HG03108 (cell line): ENCODE data around the gene WFIKKN1.

Experiments used
- ATAC-seq: cut with Tn5 transposase; IDR thresholded peaks from one replicate; pipeline ENCODE4 v1.9.1; 2021; ENCODE audit warnings: moderate library complexity; ENCODE audit not compliant: unreplicated experiment

Gene WFIKKN1

GRCh38 chr16:636206-637080 is 5.7 kb downstream of the WFIKKN1 start, which contains the start of gene METTL26:
Gene METTL26 (minus strand): TSS chr16:636305. CDS start chr16:636290, 15 bp downstream.
- peak; percentile 71 for ATAC-seq

DNA sequence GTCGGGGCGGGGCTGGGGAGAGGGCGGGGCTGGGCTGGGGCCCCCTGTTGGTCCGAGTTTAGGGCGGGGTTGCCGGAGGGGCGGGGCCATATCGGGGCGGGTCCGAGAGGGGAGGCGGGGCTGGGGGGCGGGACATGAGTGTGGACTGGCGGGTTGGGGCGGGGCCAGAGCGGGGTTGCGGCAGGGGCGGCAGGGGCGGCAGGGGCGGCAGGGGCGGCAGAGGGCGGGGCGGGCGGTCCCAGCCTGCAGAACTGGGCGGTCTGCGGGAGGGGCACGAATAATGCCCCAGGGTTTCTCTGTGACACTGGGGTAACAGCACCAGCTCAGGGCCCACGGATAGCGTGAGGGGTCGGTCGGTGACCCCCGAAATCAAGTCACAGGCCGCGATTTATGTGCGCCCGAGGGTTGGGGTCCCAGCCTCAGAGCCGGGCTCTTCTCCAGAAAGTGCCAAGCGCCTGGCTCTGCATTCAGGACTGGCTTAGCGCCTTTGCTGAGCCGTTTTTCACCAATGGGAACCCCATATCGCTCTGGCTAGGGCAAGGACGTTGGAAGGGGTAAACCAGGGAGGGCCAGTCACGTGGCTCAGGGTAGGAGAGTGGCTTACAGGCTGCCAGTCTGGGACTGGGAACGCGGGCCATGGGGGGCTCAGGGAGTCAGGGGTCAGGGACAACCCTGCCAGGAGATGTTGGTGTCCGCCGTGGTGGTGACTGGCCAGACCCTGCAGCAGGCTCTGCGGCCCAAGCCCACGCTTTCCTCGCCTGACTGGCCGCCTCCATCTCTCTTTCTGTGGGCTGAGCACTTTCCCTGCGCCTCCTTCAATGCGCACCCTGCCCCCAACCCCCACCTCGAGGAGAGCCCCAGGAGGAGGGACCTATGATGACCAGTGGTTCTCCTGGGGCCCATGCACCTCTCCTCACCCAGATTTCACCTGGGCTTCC is 6.6 kb downstream of the WFIKKN1 start:
- no peak for ATAC-seq

DNA sequence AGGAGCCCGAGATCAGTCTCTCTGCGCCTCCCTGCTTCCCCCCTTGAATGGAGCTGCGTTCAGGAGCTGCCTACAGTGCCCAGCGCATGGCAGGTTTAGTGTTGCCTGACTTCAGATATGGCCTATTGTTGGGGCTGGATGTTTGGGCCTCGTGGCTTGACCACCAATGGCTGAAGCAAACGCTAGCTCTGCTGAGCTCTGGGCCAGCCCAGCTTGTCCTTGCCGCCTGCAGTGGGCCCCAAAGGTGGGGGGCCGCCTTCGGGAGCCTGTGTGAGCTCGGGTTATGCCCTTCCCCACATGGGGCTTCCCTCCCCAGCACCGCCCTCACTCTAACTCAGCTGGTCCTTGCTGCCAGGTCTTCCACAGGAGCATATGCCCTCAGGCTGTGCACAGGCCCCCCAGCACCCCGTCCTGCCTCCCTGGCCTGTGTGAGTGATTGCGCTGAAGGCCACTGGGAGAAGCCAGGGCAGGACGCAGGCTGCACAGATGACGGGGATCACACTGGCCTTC is 7.3 kb downstream of the WFIKKN1 start:
- ATAC-seq, result no peak

- no peak for ATAC-seq
These were observed 8.1 kb downstream of the WFIKKN1 start for GRCh38 chr16:638836-639235.

- ATAC-seq, result no peak
These were observed 9.8 kb downstream of the WFIKKN1 start for GRCh38 chr16:640614-641013.

GRCh38 chr16:641326-642188 is 10.8 kb downstream of the WFIKKN1 start, which contains the start of gene MCRIP2:
Gene MCRIP2 (plus strand): TSS chr16:641828. CDS start chr16:641992, 164 bp downstream.
- peak; percentile 55 for ATAC-seq

DNA sequence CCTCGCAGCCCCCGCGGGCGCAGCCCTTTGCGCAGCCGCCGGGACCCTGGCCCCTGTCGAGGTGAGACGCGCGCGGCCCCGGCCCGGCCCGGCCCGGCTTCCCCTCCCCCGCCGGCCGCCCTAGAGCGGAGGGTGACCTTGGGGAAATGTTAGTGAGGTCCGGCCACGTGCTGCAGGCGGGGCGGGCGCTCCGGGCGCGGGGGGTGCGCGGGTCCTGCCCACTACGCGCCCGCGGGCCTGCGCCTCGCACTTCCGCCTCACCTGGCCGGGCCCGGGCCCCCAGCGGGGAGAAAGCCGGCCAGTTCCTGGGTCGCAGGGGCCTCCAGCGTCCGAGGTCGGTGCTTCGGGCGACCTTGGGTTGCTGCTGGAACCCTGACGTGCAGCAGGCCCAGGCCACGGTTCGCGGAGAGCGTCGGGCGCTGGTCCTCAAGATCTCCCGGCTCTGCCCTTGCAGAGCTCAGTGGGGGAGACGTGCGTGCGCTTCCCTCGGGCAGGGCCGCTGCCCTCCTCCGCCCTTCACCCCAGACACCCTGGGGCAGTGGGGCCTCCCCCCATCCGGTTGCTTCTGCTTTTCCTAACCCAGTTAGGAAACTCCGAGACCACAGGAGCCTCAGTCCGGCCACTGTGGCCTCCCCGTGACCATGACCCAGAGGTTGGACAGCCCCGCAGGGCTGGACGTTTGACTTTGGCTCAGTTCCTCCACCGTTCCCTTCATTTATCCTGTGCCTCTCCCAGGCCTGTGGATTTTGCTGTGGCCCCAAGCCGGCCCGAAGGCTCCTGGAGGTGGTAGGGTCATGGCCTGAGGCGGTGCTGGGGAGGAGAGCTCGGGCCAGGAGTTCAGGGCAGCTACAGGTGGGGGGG is 11.6 kb downstream of the WFIKKN1 start:
- peak; percentile 34 for ATAC-seq

GRCh38 chr16:643050-643368 is 12.2 kb downstream of the WFIKKN1 start:
- ATAC-seq, result no peak

- ATAC-seq, result no peak
These were observed 13.8 kb downstream of the WFIKKN1 start for GRCh38 chr16:644556-644955.

GRCh38 chr16:645852-646678 is 15.3 kb downstream of the WFIKKN1 start:
- ATAC-seq, result no peak

- no peak for ATAC-seq
These were observed 15.9 kb downstream of the WFIKKN1 start for GRCh38 chr16:646679-647172.

DNA sequence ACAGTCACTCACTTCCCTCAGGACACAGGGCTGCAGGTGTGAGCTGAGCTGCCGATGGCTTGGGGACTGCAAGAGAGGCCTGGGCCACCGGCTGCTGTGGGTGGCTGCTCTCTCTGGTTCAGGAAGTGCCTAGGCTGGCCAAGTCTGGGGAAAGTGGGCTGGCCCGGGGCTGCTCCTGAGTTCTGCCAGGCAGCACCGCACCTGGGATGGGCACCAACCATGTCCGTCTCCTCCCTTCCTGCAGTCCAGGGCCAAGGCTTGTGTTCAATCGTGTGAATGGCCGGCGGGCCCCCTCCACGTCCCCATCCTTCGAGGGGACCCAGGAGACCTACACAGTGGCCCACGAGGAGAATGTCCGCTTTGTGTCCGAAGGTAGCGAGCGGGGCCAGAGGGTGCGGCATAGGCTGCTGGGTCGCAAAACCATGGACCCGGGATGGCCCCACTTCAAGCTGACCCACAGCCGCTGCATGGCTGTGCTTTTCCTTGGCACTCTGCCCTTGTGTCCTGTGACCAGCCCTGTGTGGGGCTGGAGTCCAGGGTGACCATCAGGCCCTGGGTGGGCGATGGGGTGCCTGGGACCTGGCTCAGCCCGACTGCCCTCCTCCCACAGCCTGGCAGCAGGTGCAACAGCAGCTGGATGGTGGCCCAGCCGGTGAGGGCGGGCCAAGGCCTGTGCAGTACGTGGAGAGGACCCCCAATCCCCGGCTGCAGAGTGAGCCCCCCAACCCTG is 16.6 kb downstream of the WFIKKN1 start:
- ATAC-seq, result no peak

DNA sequence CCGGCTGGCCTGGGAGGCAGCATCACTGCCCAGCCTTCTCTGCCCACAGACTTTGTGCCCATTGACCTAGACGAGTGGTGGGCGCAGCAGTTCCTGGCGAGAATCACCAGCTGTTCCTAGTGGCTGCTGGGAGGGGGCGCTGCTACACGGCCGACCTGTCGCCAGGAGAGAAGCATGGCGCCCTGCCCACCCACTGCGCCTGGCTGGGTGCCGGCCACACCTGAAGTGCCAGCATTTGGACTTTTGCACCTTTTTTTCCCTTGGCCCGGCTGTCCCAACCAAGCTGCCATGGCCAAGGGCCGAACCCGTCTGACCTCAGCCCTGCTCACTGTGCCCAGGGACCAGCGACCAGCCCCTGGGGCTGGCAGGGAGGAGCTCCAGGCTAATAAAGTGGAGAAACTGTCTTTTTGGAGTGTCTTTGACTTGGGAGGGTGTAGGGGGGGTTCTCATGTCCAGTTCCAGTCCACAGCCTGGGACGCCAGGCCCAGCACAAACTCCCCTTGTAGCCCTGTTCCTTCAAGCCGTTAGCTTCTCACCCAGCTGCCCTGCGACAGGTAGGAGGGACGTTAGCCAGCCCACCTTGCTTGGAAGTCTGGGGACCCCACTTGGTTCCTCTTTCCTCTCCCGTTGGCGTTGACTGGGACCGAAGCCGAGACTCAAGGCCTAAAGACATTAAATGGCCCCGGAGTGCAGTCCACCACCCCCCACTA is 17.4 kb downstream of the WFIKKN1 start:
- ATAC-seq, result no peak

DNA sequence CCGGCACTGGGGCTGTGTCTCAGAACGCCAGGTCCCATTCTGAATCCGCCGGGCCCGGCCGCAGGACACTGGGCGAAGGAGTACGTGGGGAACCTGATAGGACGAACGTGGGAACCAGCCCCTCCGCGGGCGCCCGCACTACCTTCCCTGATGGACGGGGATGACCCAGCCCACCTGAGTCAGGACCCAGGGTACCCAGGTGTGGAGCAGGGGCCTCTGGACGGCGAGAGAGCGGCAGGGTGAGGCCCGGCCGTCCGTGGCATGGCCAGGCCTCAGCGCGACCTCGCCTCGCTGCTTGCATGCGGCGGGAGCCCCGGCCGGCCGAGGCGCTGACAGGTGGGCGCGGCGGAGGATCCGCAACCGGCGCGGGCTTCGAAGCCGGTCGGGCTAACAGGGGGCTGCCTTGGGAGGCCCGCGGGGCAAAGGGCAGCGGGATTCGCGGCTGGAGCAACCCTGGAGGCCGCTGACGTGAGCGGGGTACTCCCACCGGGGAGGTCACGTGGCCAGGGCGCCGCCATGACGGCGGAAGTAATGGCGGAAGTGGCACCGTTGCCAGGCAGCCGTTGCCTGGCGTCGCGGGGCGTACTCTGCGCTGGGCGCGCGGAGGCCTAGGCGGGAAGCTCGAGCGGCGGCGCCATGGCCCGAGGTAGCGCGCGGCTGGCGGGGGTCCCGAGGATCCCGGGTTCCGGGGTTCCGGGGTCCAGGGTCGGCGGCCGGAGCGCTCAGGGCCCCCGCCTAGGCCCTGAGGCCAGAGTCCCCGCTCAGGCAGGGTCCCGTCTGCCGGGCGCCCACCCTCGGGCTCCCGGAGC is 18.2 kb downstream of the WFIKKN1 start, which contains the start of gene WDR90:
TSS of gene WDR90 (plus strand) at position 585 of the 809 bp plus-strand sequence. CDS start at position 637, 52 bp downstream.
- ATAC-seq, result peak; percentile 71

- no peak for ATAC-seq
These were observed 18.8 kb downstream of the WFIKKN1 start for GRCh38 chr16:649631-650030.

- ATAC-seq, result no peak
These were observed 21.1 kb downstream of the WFIKKN1 start for GRCh38 chr16:651844-652243.
